CMK (cell line): ENCODE measurements around the gene OPCML.

Experiments
- DNase-seq: peaks from one replicate; pipeline ENCODE4 v3.0.0-alpha.2; 2010; ENCODE audit warnings: low read depth

The OPCML gene

GRCh38 chr11:133072378-133072777, 459.9 kb downstream of the OPCML start:
- DNase-seq = no peak

- DNase-seq = no peak
Measured at GRCh38 chr11:133070791-133071190, 461.5 kb downstream of the OPCML start.

- no peak for DNase-seq
Measured at GRCh38 chr11:133070021-133070713, 462.1 kb downstream of the OPCML start.

GRCh38 chr11:133065847-133066485, 466.3 kb downstream of the OPCML start:
- DNase-seq = no peak

- no peak for DNase-seq
Measured at GRCh38 chr11:133064961-133065360, 467.3 kb downstream of the OPCML start.

- no peak for DNase-seq
Measured at GRCh38 chr11:133064152-133064877, 468.0 kb downstream of the OPCML start.

GRCh38 chr11:133058501-133058900, 473.8 kb downstream of the OPCML start:
- no peak for DNase-seq

- DNase-seq = no peak
Measured at GRCh38 chr11:133053124-133053776, 479.1 kb downstream of the OPCML start.

GRCh38 chr11:133052537-133052936, 479.8 kb downstream of the OPCML start:
- DNase-seq = no peak

GRCh38 chr11:133049244-133050019, 482.9 kb downstream of the OPCML start:
- DNase-seq = no peak

GRCh38 chr11:133048270-133048669, 484.0 kb downstream of the OPCML start:
- DNase-seq = no peak

GRCh38 chr11:133047771-133048115, 484.6 kb downstream of the OPCML start:
- no peak for DNase-seq

- DNase-seq = no peak
Measured at GRCh38 chr11:133047036-133047770, 485.1 kb downstream of the OPCML start.

GRCh38 chr11:133046252-133046651, 486.0 kb downstream of the OPCML start:
- DNase-seq = no peak

GRCh38 chr11:133041928-133042882, 490.1 kb downstream of the OPCML start:
- DNase-seq = no peak

GRCh38 chr11:133041181-133041580, 491.1 kb downstream of the OPCML start:
- DNase-seq = no peak

GRCh38 chr11:133040289-133040900, 491.9 kb downstream of the OPCML start:
- DNase-seq = no peak

- DNase-seq = no peak
Measured at GRCh38 chr11:133038850-133039249, 493.5 kb downstream of the OPCML start.

GRCh38 chr11:133034929-133035328, 497.4 kb downstream of the OPCML start:
- DNase-seq = no peak

GRCh38 chr11:133029107-133029506, 503.2 kb downstream of the OPCML start:
- no peak for DNase-seq
